ENCODE results near the gene HBE1. TPM values are rescaled to one million over a fixed set of nuclear protein-coding genes. Genes with fewer than 3 reads are reported as not detected.
"Not testable (repeated sequence)": the region's sequence is repeated elsewhere in the genome, so short reads cannot be mapped to it uniquely, and the experiment has no call there.

Gene HBE1
- total RNA-seq, 1 experiment from 2014 or later, result 157 TPM

- DNase-seq (ENCODE audit: low read depth), result no peak
Observed at GRCh38 chr11:5285703-5286340, 16.1 kb upstream of the HBE1 start.

- no peak for DNase-seq (ENCODE audit: low read depth)
Observed at GRCh38 chr11:5284637-5285036, 14.9 kb upstream of the HBE1 start.

DNA sequence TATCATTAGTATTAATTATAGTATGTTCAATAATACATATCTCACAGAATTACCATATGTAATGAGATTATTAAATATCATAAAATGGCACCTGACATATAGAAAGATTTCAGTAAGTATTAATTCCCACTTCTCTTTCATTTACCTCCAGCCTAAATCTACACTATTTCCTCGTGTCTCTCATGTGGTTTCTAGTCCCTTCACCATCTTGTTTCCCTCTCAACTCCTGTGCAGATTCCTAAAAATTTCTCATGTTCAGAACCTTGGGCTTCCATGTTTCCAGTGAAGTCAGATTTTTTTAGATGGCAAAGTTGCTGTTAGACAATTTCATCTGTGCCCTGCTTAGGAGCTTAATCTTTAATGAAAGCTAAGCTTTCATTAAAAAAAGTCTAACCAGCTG is 14.1 kb upstream of the HBE1 start:
- DNase-seq (ENCODE audit: low read depth), result no peak

DNA sequence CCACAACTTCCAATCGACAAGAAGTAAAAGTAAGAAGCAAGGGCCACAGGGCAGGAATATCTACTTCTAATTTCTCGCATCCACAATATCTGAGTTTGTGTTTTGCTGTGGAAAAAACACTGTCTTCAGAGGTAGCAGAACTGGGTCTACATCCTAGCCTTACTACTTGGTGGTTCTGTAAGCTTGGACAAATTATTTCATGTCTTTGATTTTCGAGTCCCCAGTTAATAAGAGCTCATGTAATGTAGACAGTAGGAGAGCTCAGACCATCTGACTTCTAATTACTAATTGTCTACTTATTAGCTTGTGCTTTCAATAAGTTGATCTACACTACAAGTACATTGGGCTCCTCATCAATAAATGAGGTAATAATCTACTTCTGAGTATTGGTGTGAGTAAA is 13.3 kb upstream of the HBE1 start:
- no peak for DNase-seq (ENCODE audit: low read depth)

DNA sequence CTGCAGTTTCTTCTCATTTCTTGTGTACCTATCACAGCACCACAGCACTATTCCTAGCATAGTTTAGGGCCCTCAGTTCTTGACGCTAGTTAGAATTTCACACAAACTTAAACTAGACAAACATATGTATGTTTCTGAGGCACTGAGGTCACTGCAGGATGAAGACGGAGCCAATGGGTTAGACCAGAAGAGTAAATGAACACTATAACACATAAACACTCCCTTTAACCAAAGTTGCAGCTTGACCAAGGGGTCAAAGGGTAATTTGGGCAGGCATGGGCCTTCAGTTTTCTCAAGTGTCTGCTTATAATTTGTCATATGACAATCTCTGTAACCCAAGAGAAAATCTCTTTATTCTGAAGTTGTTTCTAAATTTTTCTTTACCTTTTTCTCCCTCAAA is 12.9 kb upstream of the HBE1 start:
- DNase-seq (ENCODE audit: low read depth), result no peak

GRCh38 chr11:5281596-5281995 is 11.9 kb upstream of the HBE1 start:
- DNase-seq (ENCODE audit: low read depth), result no peak

GRCh38 chr11:5280582-5281102 is 10.9 kb upstream of the HBE1 start:
- peak; percentile 99 for DNase-seq (ENCODE audit: low read depth)

GRCh38 chr11:5279471-5280090 is 9.8 kb upstream of the HBE1 start:
- no peak for DNase-seq (ENCODE audit: low read depth)

DNA sequence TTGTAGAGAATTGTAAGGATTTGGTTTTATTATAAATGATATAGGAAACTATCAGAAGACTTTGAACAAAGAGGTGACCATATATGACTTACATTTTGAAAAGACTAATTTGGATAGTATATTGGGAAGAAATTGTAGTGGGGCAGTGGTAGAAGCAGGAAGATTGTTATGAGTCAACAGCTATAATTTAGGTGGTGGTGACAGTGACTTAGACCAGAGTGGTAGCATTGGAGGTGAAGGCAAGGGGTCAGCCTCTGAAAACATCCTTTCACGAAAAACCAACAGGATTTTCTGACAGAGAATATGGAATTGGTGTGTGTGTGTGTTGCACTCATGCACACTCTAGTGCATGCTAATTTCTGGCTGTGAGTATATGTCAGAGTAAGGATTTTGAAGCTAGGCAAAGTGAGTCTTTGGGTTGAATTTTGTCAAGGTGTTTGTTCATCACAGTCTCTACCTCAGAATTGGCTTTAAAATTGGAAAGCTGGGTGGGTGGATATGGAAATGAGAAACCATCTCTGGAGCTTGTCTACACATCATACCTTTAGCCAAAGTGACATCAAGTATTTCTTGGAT is 8.2 kb upstream of the HBE1 start:
- peak; percentile 36 for DNase-seq (ENCODE audit: low read depth)

- DNase-seq (ENCODE audit: low read depth), result no peak
Observed at GRCh38 chr11:5276697-5277096, 7.0 kb upstream of the HBE1 start.

DNA sequence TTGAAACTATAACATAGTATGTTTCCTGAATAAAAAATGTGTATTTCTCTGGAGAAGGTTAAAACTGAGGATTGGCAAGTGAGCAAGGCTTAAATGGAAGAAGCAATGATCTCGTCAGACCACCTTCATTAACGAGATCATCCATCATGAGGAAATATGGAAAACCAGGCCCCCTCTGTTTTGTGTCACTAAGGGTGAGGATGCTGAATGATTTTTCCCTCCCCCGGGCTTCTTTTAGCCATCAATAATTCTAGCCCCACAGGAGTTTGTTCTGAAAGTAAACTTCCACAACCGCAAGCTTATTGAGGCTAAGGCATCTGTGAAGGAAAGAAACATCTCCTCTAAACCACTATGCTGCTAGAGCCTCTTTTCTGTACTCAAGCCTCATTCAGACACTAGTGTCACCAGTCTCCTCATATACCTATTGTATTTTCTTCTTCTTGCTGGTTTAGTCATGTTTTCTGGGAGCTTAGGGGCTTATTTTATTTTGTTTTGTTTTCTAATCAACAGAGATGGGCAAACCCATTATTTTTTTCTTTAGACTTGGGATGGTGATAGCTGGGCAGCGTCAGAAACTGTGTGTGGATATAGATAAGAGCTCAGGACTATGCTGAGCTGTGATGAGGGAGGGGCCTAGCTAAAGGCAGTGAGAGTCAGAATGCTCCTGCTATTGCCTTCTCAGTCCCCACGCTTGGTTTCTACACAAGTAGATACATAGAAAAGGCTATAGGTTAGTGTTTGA is 5.8 kb upstream of the HBE1 start:
- no peak for DNase-seq (ENCODE audit: low read depth)

DNA sequence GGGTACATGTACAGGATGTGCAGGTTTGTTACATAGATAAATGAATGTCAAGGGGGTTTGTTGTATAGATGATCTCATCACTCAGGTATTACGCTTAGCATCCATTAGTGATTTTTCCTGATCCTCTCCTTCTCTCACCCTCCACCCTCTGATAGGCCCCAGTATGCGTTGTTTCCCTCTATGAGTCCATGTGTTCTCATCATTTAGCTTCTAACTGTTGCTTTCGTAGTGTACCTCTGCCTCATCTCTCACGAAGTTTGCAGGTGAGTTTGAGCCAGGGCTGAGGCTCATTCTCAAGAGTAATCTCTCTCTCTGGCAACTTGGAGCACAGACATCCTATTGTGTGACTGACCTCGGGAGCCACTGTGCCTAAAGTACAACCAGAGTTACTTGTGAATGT is 4.7 kb upstream of the HBE1 start:
- peak; percentile 83 for DNase-seq (ENCODE audit: low read depth)

- DNase-seq (ENCODE audit: low read depth), result no peak
Observed at GRCh38 chr11:5272395-5273017, 2.8 kb upstream of the HBE1 start.

- no peak for DNase-seq (ENCODE audit: low read depth)
Observed at GRCh38 chr11:5267033-5267563, 2.6 kb downstream of the HBE1 start.

DNA sequence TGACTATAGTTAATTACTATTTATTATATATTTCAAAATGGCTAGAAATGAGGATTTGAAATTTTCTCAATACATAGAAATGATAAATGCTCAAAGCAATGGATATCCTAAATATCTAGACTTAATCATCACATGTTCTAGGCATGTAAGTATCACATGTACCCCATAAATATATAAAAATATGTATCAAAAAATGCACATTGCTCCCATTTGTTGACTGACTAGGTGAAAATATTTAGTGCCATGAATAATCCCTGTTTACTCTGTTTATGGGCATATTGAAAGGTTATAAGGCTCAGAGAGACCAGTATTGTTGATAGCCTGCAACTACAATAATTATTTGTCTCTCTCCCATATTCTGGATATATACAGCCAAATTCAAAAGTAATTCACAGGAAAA is 3.1 kb downstream of the HBE1 start:
- no peak for DNase-seq (ENCODE audit: low read depth)

GRCh38 chr11:5265832-5266231 is 3.9 kb downstream of the HBE1 start:
- no peak for DNase-seq (ENCODE audit: low read depth)

DNA sequence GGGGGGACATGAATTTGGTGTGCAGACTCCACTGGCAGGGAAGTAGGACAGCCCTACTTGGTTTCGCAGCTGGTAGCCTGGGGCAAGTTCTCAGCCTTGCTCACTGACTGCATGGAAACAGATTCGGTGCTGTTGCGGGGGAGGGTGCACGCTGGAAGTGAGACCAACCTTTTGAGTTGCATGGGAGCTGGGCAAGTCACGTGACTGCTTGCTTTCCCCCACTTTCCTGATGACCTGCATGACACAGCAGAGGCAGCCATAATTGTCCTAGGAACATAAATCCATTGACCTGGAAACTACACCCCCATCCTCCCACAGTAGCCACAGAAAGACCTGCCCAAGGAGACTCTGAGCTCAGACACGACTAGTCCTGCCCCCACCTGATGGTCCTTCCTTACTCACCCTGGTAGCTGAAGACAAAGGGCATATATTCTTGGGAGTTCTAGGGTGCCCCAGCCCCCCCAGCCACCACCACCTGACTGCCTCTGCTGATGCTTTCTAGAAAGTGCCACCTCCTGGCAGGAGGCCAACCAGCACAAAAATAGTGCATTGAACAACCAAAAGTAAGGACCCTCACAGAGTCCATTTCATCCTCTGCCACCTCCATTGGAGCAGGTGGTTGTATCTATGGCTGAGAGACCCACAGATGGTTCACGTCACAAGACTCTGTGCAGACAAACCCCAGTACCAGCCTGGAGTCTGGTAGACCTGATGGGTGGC is 11.0 kb downstream of the HBE1 start:
- no peak for DNase-seq (ENCODE audit: low read depth)

DNA sequence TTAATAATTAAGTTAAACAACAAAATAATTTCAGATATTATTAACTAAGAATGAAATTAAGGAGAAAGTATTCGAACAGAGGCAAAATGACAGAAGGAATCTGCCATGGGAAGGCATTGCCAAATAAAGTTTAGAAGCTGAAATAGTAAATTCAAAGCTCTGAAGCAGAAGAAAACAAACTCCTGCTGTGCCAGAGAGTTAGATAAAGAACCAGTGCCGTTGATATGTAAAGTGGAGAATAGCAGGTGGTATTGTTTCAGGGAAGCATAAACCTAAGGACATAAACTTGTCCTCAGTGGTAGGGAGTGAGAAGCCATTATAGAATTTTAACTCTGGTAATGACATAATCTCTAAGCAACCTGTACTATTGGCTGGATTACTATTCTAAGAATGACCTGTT is 12.4 kb downstream of the HBE1 start:
- DNase-seq (ENCODE audit: low read depth), result no peak

DNA sequence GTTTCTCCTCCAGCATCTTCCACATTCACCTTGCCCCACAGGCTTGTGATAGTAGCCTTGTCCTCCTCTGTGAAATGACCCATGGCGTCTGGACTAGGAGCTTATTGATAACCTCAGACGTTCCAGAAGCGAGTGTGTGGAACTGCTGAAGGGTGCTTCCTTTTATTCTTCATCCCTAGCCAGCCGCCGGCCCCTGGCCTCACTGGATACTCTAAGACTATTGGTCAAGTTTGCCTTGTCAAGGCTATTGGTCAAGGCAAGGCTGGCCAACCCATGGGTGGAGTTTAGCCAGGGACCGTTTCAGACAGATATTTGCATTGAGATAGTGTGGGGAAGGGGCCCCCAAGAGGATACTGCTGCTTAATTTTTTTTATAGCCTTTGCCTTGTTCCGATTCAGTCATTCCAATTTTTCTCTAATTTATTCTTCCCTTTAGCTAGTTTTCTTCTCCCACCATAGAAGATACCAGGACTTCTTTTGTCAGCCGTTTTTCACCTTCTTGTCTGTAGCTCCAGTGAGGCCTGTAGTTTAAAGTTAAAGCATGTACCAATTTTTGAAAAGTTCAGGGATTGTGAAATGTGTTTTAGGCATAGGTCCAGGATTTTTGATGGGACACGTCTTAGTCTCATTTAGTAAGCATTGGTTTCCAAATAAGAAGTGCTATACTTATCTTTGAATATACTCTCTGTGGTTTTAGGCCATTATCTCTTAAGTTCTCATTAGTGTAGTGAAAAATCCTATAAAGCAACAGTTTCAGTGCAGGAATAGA is 14.9 kb downstream of the HBE1 start, which contains the start of gene HBG2:
Gene HBG2, minus strand, starts transcription at position 136 of the 768 bp plus-strand sequence. Its CDS starts 53 bp downstream, at position 83.
- not testable (repeated sequence) for DNase-seq (ENCODE audit: low read depth)

DNA sequence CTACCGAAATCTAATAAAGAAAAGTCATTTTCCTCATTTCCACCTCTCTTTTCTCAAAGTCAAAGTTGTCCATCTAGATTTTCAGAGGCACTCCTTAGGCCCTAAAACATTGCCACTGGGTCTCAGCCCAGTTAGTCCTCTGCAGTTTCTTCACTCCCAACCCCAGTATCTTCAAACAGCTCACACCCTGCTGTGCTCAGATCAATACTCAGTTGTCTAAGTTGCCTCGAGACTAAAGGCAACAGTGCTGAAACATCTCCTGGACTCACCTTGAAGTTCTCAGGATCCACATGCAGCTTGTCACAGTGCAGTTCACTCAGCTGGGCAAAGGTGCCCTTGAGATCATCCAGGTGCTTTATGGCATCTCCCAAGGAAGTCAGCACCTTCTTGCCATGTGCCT is 15.7 kb downstream of the HBE1 start:
- DNase-seq (ENCODE audit: low read depth), result not testable (repeated sequence)

Data from HT1080 (cell line).